ENCODE data around the gene FAM124A. TPM values are rescaled to one million over a fixed set of nuclear protein-coding genes. Genes with fewer than 3 reads are reported as not detected.

Gene FAM124A
- total and polyA plus RNA-seq, 2 of the 8 experiments (the other 6 are each of a cell fraction or from before 2014, with no cell fraction given): 40.7 to 49.9 TPM

- no peak for TF ChIP-seq MAFK (IDR thresholded peaks at IDR 0.05; ENCODE audit: low read depth, low read length)
- TF ChIP-seq TAF1 (IDR thresholded peaks at IDR 0.05; ENCODE audit: low read depth, low read length): 0 out of 2 replicates have a peak, but pooled peaks have one; percentile 21
- TF ChIP-seq KDM4A (IDR thresholded peaks at IDR 0.05; ENCODE audit: low read depth, low read length, severe bottlenecking): no peak
- no peak for TF ChIP-seq NRF1 (IDR thresholded peaks at IDR 0.05; ENCODE audit: low read depth, low read length)
- no peak for TF ChIP-seq PHF8 (conservative IDR thresholded peaks at IDR 0.05; ENCODE audit: low read depth, low read length)
- 0 out of 2 replicates have a peak, but pooled peaks have one; percentile 40 for TF ChIP-seq TCF12 (IDR thresholded peaks at IDR 0.05; ENCODE audit: low read depth, low read length)
- no peak for TF ChIP-seq SP4 (IDR thresholded peaks at IDR 0.05; ENCODE audit: low read length)
- TF ChIP-seq SIX5 (IDR thresholded peaks at IDR 0.05; ENCODE audit: low read depth, low read length): no peak
- peak; percentile 94 for TF ChIP-seq CTBP2 (IDR thresholded peaks at IDR 0.05; ENCODE audit: borderline replicate concordance, insufficient read depth, insufficient read length, low read length)
- TF ChIP-seq, protein P1, sequence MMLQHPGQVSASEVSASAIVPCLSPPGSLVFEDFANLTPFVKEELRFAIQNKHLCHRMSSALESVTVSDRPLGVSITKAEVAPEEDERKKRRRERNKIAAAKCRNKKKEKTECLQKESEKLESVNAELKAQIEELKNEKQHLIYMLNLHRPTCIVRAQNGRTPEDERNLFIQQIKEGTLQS (IDR thresholded peaks at IDR 0.05; ENCODE audit: insufficient read depth, low read depth, low read length): no peak
- TF ChIP-seq SRF (IDR thresholded peaks at IDR 0.05; ENCODE audit: low read depth, low read length): no peak
- TF ChIP-seq SIRT6 (IDR thresholded peaks at IDR 0.05; ENCODE audit: low read length): no peak
- TF ChIP-seq BCL11A (IDR thresholded peaks at IDR 0.05; ENCODE audit: low read depth in 2 of 2, low read length in 2 of 2): peak in 1 of 2 experiments; percentile 12
- no peak for TF ChIP-seq ASH2L (IDR thresholded peaks at IDR 0.05; ENCODE audit: low read length)
- TF ChIP-seq YY1 (IDR thresholded peaks at IDR 0.05; ENCODE audit: low read depth, low read length): no peak; the same call in none of the 2 replicates
- TF ChIP-seq E2F6 (IDR thresholded peaks at IDR 0.05): 0 out of 2 replicates have a peak, but pooled peaks have one; percentile 14
- TF ChIP-seq POU5F1 (IDR thresholded peaks at IDR 0.05; ENCODE audit: low read depth, low read length): no peak
- no peak for TF ChIP-seq GABPA (IDR thresholded peaks at IDR 0.05; ENCODE audit: borderline replicate concordance, insufficient read depth, low read length)
- TF ChIP-seq, protein P2, sequence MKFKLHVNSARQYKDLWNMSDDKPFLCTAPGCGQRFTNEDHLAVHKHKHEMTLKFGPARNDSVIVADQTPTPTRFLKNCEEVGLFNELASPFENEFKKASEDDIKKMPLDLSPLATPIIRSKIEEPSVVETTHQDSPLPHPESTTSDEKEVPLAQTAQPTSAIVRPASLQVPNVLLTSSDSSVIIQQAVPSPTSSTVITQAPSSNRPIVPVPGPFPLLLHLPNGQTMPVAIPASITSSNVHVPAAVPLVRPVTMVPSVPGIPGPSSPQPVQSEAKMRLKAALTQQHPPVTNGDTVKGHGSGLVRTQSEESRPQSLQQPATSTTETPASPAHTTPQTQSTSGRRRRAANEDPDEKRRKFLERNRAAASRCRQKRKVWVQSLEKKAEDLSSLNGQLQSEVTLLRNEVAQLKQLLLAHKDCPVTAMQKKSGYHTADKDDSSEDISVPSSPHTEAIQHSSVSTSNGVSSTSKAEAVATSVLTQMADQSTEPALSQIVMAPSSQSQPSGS (IDR thresholded peaks at IDR 0.05; ENCODE audit: low read length): peak; percentile 61; the same call in 1 of the 2 replicates
- no peak for TF ChIP-seq POLR2A (IDR thresholded peaks at IDR 0.05; ENCODE audit: control extremely low read depth in 1 of 2, low read depth in 2 of 2, low read length in 2 of 2)
These were observed 80.9 kb downstream of the FAM124A start (continued) for GRCh38 chr13:51303063-51303552.

Data from H1 (cell line).